CD4-positive, alpha-beta T cell (primary cell): Measurements from ENCODE around the gene IGSF5. TPM values are rescaled to one million over a fixed set of nuclear protein-coding genes. Genes with fewer than 3 reads are reported as not detected.

Experiments
- ATAC-seq: fragments of 200-7000 bp; cut with Tn5 transposase; one replicate; pipeline ENCODE4 v1.10.0; 2022; ENCODE audit warnings: mild to moderate bottlenecking; ENCODE audit not compliant: poor library complexity
- CTCF ChIA-PET: fragments of 350-600 bp; sonication (Branson Sonifier 250); formaldehyde crosslinking; loops from one replicate; lab custom pipeline; 2021; ENCODE audit warnings: antibody characterized with exemption, inconsistent platforms; lab: Charles Lee
- POLR2A ChIA-PET: fragments of 350-600 bp; sonication (Branson Sonifier 250); formaldehyde crosslinking; loops from one replicate; lab custom pipeline; 2021; ENCODE audit warnings: antibody characterized with exemption, inconsistent platforms; lab: Charles Lee
- DNase-seq, 14 experiments: peaks; one replicate each; pipeline ENCODE4 v3.0.0-alpha.2; 2013 to 2020; ENCODE audit warnings: mixed read lengths in 2 of 14
- H3K27ac ChIP-seq, 2 donors: one replicate each; pipeline versions ENCODE4 v1.5.1 to v1.7.0; 2013; ENCODE audit warnings: low read length in 2 of 2, low read depth in 1 of 2, mild to moderate bottlenecking in 1 of 2
- H3K27me3 ChIP-seq, 2 experiments: 1 replicate in 1 of 2; 2 replicates in 1 of 2; pipeline versions ENCODE4 v1.6.1 to v1.7.0; 2013; ENCODE audit warnings: low read length in 2 of 2, control low read depth in 1 of 2, mild to moderate bottlenecking in 1 of 2, moderate library complexity in 1 of 2; ENCODE audit not compliant: insufficient read depth in 2 of 2, control insufficient read depth in 1 of 2
- H3K36me3 ChIP-seq: one replicate; pipeline ENCODE4 v1.6.1; 2013; ENCODE audit warnings: low read length, control low read depth; ENCODE audit not compliant: insufficient read depth
- H3K4me1 ChIP-seq: one replicate; pipeline ENCODE4 v1.6.1; 2013; ENCODE audit warnings: low read length, control low read depth; ENCODE audit not compliant: insufficient read depth
- H3K4me3 ChIP-seq: one replicate; pipeline ENCODE4 v1.5.1; 2013; ENCODE audit warnings: mild to moderate bottlenecking, low read length, moderate library complexity
- H3K9me3 ChIP-seq, 2 experiments: 1 replicate in 1 of 2; 2 replicates in 1 of 2; pipeline versions ENCODE4 v1.6.1 to v1.7.0; 2013; ENCODE audit warnings: low read length in 2 of 2, mild to moderate bottlenecking in 2 of 2, control low read depth in 1 of 2, moderate library complexity in 1 of 2; ENCODE audit not compliant: control insufficient read depth in 1 of 2, insufficient read depth in 1 of 2
- H3K27ac Mint-ChIP-seq: one replicate; pipeline ENCODE4 v1.8.0; 2020; ENCODE audit warnings: mixed read lengths
- H3K27me3 Mint-ChIP-seq: one replicate; pipeline ENCODE4 v1.8.0; 2021; ENCODE audit warnings: mixed read lengths
- H3K36me3 Mint-ChIP-seq: one replicate; pipeline ENCODE4 v1.8.0; 2021; ENCODE audit warnings: low read depth, mixed read lengths
- H3K4me1 Mint-ChIP-seq: one replicate; pipeline ENCODE4 v1.8.0; 2021; ENCODE audit warnings: low read depth, mixed read lengths
- H3K4me3 Mint-ChIP-seq: one replicate; pipeline ENCODE4 v1.8.0; 2020; ENCODE audit warnings: mild to moderate bottlenecking, mixed read lengths
- H3K9me3 Mint-ChIP-seq: one replicate; pipeline ENCODE4 v1.8.0; 2020; ENCODE audit warnings: mixed read lengths
- intact Hi-C, 2 experiments: fragments of 100-400 bp; cut with DNase I in 1 of 2; cut with micrococcal nuclease in 1 of 2; formaldehyde crosslinking; loops; one replicate each; pipeline versions ENCODE4 v1.15.1 to v1.9.0; 2023 to 2025; cut with DNase I, micrococcal nuclease
- total RNA-seq, 174 experiments: library from RNA in 2 of 174; stranded (reverse) in 2 of 174; gene quantifications; one replicate each; pipeline ENCODE4 v1.2.3 and lab custom pipeline; 2021 to 2026
- TF ChIP-seq, protein P1 (sequence below): fragments of 200-600 bp; IDR thresholded peaks from one replicate; pipeline ENCODE4 v1.8.0; 2022; ENCODE audit warnings: antibody characterized with exemption, mild to moderate bottlenecking

The IGSF5 gene
- total RNA-seq, 2 experiments from 2014 or later: not detected

GRCh38 chr21:39849014-39849655, 104.2 kb downstream of the IGSF5 start:
- Mint-ChIP-seq H3K4me3 (no peak overlapping the region), H3K4me1 (no peaks in the 10 kb centered on the region), H3K27me3 (no peaks in the 10 kb centered on the region), H3K27ac (no peak overlapping the region), H3K36me3 (no peaks in the 10 kb centered on the region), H3K9me3 (no peaks in the 10 kb centered on the region)
- no peaks in the 10 kb centered on the region for H3K4me1 ChIP-seq
- no peaks in the 10 kb centered on the region for H3K27me3 ChIP-seq
- intact Hi-C loops: no loop called here
- H3K4me3 ChIP-seq: no peak overlapping the region
- H3K36me3 ChIP-seq: no peaks in the 10 kb centered on the region
- TF ChIP-seq, protein P1, sequence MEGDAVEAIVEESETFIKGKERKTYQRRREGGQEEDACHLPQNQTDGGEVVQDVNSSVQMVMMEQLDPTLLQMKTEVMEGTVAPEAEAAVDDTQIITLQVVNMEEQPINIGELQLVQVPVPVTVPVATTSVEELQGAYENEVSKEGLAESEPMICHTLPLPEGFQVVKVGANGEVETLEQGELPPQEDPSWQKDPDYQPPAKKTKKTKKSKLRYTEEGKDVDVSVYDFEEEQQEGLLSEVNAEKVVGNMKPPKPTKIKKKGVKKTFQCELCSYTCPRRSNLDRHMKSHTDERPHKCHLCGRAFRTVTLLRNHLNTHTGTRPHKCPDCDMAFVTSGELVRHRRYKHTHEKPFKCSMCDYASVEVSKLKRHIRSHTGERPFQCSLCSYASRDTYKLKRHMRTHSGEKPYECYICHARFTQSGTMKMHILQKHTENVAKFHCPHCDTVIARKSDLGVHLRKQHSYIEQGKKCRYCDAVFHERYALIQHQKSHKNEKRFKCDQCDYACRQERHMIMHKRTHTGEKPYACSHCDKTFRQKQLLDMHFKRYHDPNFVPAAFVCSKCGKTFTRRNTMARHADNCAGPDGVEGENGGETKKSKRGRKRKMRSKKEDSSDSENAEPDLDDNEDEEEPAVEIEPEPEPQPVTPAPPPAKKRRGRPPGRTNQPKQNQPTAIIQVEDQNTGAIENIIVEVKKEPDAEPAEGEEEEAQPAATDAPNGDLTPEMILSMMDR: no peak
- CTCF ChIA-PET: no interaction called here
- no peak for DNase-seq
- POLR2A ChIA-PET: no interaction called here
- peaks cover 0 to 20% of the 10 kb centered on the region in 2 experiments for H3K9me3 ChIP-seq
- no peak overlapping the region for H3K27ac ChIP-seq
- no peak for ATAC-seq

DNA sequence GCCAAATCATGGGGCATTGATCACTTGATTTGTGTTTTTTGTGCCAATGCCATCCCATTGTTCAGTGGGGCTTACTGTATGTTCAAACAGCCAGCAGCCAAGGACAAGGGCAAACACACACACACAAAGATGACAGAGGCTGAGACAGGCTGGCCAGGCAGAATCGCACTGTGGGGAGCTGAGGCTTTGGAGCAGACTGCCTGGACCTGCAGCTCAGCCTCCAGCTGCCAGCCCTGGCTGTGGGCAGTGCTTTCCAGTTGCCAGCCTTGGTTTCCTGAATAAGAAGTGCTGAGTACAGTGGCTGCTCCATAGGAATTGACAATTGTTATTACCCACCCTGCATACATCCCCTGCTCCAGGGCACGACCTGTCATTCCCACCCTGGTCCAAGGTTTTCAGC, 105.3 kb downstream of the IGSF5 start:
- no peak overlapping the region for H3K27ac Mint-ChIP-seq
- no peaks in the 10 kb centered on the region for H3K36me3 Mint-ChIP-seq
- no peaks in the 10 kb centered on the region for H3K27me3 Mint-ChIP-seq
- Histone ChIP-seq H3K27me3 (no peaks in the 10 kb centered on the region), H3K9me3 (peaks cover 0 to 20% of the 10 kb centered on the region in 2 experiments), H3K4me3 (no peak overlapping the region), H3K27ac (no peak overlapping the region), H3K36me3 (no peaks in the 10 kb centered on the region), H3K4me1 (no peaks in the 10 kb centered on the region)
- H3K4me1 Mint-ChIP-seq: no peaks in the 10 kb centered on the region
- no peaks in the 10 kb centered on the region for H3K9me3 Mint-ChIP-seq
- CTCF ChIA-PET: no interaction called here
- POLR2A ChIA-PET: no interaction called here
- DNase-seq (no peak), ATAC-seq (no peak)
- TF ChIP-seq, protein P1: no peak
- no peak overlapping the region for H3K4me3 Mint-ChIP-seq
- intact Hi-C loops: no loop called here

GRCh38 chr21:39851002-39851618, 106.1 kb downstream of the IGSF5 start:
- DNase-seq (no peak), ATAC-seq (no peak)
- TF ChIP-seq, protein P1: no peak
- CTCF ChIA-PET: no interaction called here
- Histone ChIP-seq H3K27ac (no peak overlapping the region), H3K4me3 (no peak overlapping the region), H3K27me3 (no peaks in the 10 kb centered on the region), H3K4me1 (no peaks in the 10 kb centered on the region), H3K36me3 (no peaks in the 10 kb centered on the region), H3K9me3 (peaks cover 0 to 20% of the 10 kb centered on the region in 2 experiments)
- Mint-ChIP-seq H3K27me3 (no peaks in the 10 kb centered on the region), H3K9me3 (no peaks in the 10 kb centered on the region), H3K4me3 (no peak overlapping the region), H3K36me3 (no peaks in the 10 kb centered on the region), H3K27ac (no peak overlapping the region), H3K4me1 (no peaks in the 10 kb centered on the region)
- POLR2A ChIA-PET: no interaction called here
- intact Hi-C loops: no loop called here

Other genes with a start within 250 kb of the IGSF5 start
- gene B3GALT5, start 132.2 kb upstream of the IGSF5 start, total RNA-seq: not detected
- not detected for gene PCP4, start 122.3 kb downstream of the IGSF5 start, total RNA-seq